ENCODE results near the gene TASL.

GRCh38 chrX:30533835-30534234, 43.7 kb downstream of the TASL start:
- TF ChIP-seq CTCF (IDR thresholded peaks at IDR 0.05) (no peak), POLR2A (IDR thresholded peaks at IDR 0.05) (no peak), POLR2AphosphoS5 (IDR thresholded peaks at IDR 0.05; ENCODE audit: insufficient read depth in 1 of 2, low read depth in 1 of 2) (no peak)
